Measurements from ENCODE around the gene RAB4A. TPM values are rescaled to one million over a fixed set of nuclear protein-coding genes. Genes with fewer than 3 reads are reported as not detected.

The RAB4A gene
- total RNA-seq, 1 experiment from 2014 or later, result 66.7 TPM

GRCh38 chr1:229325401-229325800, 54.5 kb downstream of the RAB4A start:
- no peaks in the 10 kb centered on the region for H3K27me3 Mint-ChIP-seq (ENCODE audit: low read depth)

More at GRCh38 chr1:229325401-229325800, 54.5 kb downstream of the RAB4A start:
- H3K9ac ChIP-seq (ENCODE audit: extremely low read depth, insufficient read length, low read length), result no peak overlapping the region
- no peak for TF ChIP-seq CTCF (conservative IDR thresholded peaks at IDR 0.05)
- H4K20me1 ChIP-seq (ENCODE audit: control insufficient read depth, insufficient read depth, insufficient read length), result no peaks in the 10 kb centered on the region
- no peak overlapping the region for H2BK120ac ChIP-seq (ENCODE audit: low read depth, low read length, poor library complexity, severe bottlenecking)
- DNase-seq, result no peak
- H3K23ac ChIP-seq (ENCODE audit: insufficient read length, low read depth, low read length), result no peak overlapping the region
- H3K27me3 ChIP-seq (ENCODE audit: insufficient read depth, low read length), result no peaks in the 10 kb centered on the region
- H3K4ac ChIP-seq (ENCODE audit: low read depth, low read length), result no peak overlapping the region
- no peak overlapping the region for H3K27ac ChIP-seq (ENCODE audit: insufficient read length, low read depth, low read length)
- no peak overlapping the region for H3K4me2 ChIP-seq (ENCODE audit: insufficient read depth, insufficient read length, low read length)
- H3K23me2 ChIP-seq (ENCODE audit: insufficient read length, low read depth, low read length, poor library complexity, severe bottlenecking), result no peaks in the 10 kb centered on the region
- H3K4me1 ChIP-seq (ENCODE audit: insufficient read depth, low read length), result no peaks in the 10 kb centered on the region
- WGBS (ENCODE audit: extremely low coverage, insufficient read length, low lambda C conversion rate), result no CpG with 5 or more reads among the region's 2 CpGs
- Mint-ChIP-seq H3K27ac (peak overlapping the region in 1 of 3 experiments; percentile 40; a peak in 1 of 7 replicates), H3K9me3 (no peaks in the 10 kb centered on the region), H3K36me3 (ENCODE audit: insufficient read depth in 1 of 3, low read depth in 3 of 3) (peaks cover 10 to 53% (median 36%) of the 10 kb centered on the region in 3 experiments; a peak in 6 of 7 replicates), H3K4me1 (peaks cover 7 to 13% of the 10 kb centered on the region in 2 experiments), H3K4me3 (no peak overlapping the region)
- H3K18ac ChIP-seq (ENCODE audit: insufficient read length, low read depth, low read length), result no peak overlapping the region
- H3K79me1 ChIP-seq (ENCODE audit: insufficient read depth, low read depth, low read length, poor library complexity, severe bottlenecking), result no peaks in the 10 kb centered on the region
- H2AFZ ChIP-seq (ENCODE audit: low read length), result no peak overlapping the region
- no peaks in the 10 kb centered on the region for H3K9me3 ChIP-seq (ENCODE audit: control insufficient read depth, low read depth, low read length)
- no peak overlapping the region for H2BK12ac ChIP-seq (ENCODE audit: insufficient read length, low read depth, low read length)
- no peak overlapping the region for H3K14ac ChIP-seq (ENCODE audit: insufficient read depth, low read length)
- H4K8ac ChIP-seq (replicated peaks; ENCODE audit: insufficient read length, low read depth, low read length), result no peak overlapping the region
- no peak overlapping the region for H2BK20ac ChIP-seq (ENCODE audit: low read depth, low read length, poor library complexity, severe bottlenecking)
- no peak overlapping the region for H2BK5ac ChIP-seq (ENCODE audit: insufficient read length, low read length)
- no peak overlapping the region for H2AK5ac ChIP-seq (ENCODE audit: insufficient read length, low read length)
- no peak overlapping the region for H4K5ac ChIP-seq (ENCODE audit: insufficient read length, low read depth, low read length)
- no peak overlapping the region for H4K91ac ChIP-seq (ENCODE audit: insufficient read length, low read depth, low read length)
- H3K79me2 ChIP-seq (ENCODE audit: insufficient read depth, low read length), result no peaks in the 10 kb centered on the region; the same call in 1 of the 2 replicates
- H2BK15ac ChIP-seq (ENCODE audit: low read depth, low read length), result no peak overlapping the region
- H3T11ph ChIP-seq (ENCODE audit: low read length), result no peak overlapping the region
- no peak overlapping the region for H3K56ac ChIP-seq (ENCODE audit: insufficient read length, low read depth, low read length)
